K562 (cell line): ENCODE data around the gene SHANK1.

Experiments used
- CHD1 ChIP-seq: fragments of 200-600 bp; sonication (generic); IDR thresholded peaks from one replicate; pipeline ENCODE4 v1.6.1; 2012; ENCODE audit warnings: mild to moderate bottlenecking, moderate library complexity, low read length, inconsistent platforms
- CTCF ChIP-seq, 3 experiments: IDR thresholded peaks in 2 of 3; conservative IDR thresholded peaks in 1 of 3; 2 replicates each; pipeline ENCODE4 v1.5.1; 2011 to 2012; ENCODE audit warnings: low read length in 3 of 3, mild to moderate bottlenecking in 3 of 3, control low read depth in 2 of 3, improper control_type of control experiment in 1 of 3, inconsistent platforms in 1 of 3, low read depth in 1 of 3, mixed read lengths in 1 of 3, moderate library complexity in 1 of 3; ENCODE audit not compliant: insufficient read depth in 2 of 3
- MLX ChIP-seq, 2 experiments: fragments of 450-650 bp in 1 of 2; sonication (generic) in 1 of 2; formaldehyde crosslinking; conservative IDR thresholded peaks; 2 replicates each; pipeline versions ENCODE4 v1.4.0 to v1.8.1; 2020 to 2022; ENCODE audit warnings: mild to moderate bottlenecking in 1 of 2, missing genetic modification reagents in 1 of 2
- MYC ChIP-seq, 2 experiments: fragments of 250-450 bp in 1 of 2; sonication (Bioruptor Pico) in 1 of 2; IDR thresholded peaks; 2 replicates each; pipeline versions ENCODE4 v1.5.1 to v1.6.1; 2012 to 2021; ENCODE audit warnings: low read depth in 2 of 2, borderline replicate concordance in 1 of 2, improper control_type of control experiment in 1 of 2, low read length in 1 of 2, mild to moderate bottlenecking in 1 of 2, moderate library complexity in 1 of 2
- NFIC ChIP-seq: fragments of 450-650 bp; IDR thresholded peaks from 2 replicates; pipeline ENCODE4 v1.6.1; 2017; ENCODE audit warnings: mild to moderate bottlenecking, inconsistent platforms
- ZNF212 ChIP-seq: fragments of 450-650 bp; formaldehyde crosslinking; IDR thresholded peaks from 2 replicates; pipeline ENCODE4 v1.4.0; 2020; ENCODE audit warnings: mild to moderate bottlenecking

- TF ChIP-seq CHD1 (no peak), MLX (CRISPR knock-in tag; conservative IDR thresholded peaks at IDR 0.05) (no peak), MYC (IDR thresholded peaks at IDR 0.05; ENCODE audit: low read depth, low read length) (0 out of 2 replicates have a peak, but pooled peaks have one; percentile 17), MYC (CRISPR knock-in tag; IDR thresholded peaks at IDR 0.05; ENCODE audit: borderline replicate concordance, low read depth) (no peak), CTCF (IDR thresholded peaks at IDR 0.05 in 2 of 3, conservative IDR thresholded peaks at IDR 0.05 in 1 of 3; ENCODE audit: insufficient read depth in 2 of 3, low read depth in 1 of 3, low read length in 3 of 3) (no peak), ZNF212 (CRISPR knock-in tag) (no peak), NFIC (no peak)
These were observed 16.3 kb upstream of the SHANK1 start for GRCh38 chr19:50735869-50736268.
